Spleen (tissue), 11 donors: Measurements from ENCODE around the gene NFIB. TPM values are rescaled to one million over a fixed set of nuclear protein-coding genes. Genes with fewer than 3 reads are reported as not detected.
A peak's percentile ranks its signal among the peaks of the same experiment; 100 is the strongest.

ENCODE experiments used
- DNase-seq: peaks from one replicate; pipeline ENCODE4 v3.0.0-alpha.2; 2020
- H3K27ac ChIP-seq, 8 donors: fragments of 200-600 bp; sonication (generic) in 7 of 8; 1 replicate in 4 of 8; 2 replicates in 4 of 8; pipeline versions ENCODE4 v1.5.0 to v1.8.0; 2016 to 2021; ENCODE audit warnings: inconsistent platforms in 4 of 8, mild to moderate bottlenecking in 4 of 8, moderate library complexity in 1 of 8
- H3K27me3 ChIP-seq, 7 donors: fragments of 200-600 bp; sonication (generic) in 6 of 7; replicated peaks in 1 of 7; 1 replicate in 4 of 7; 2 replicates in 3 of 7; pipeline versions ENCODE4 v1.5.0 to v1.8.0; 2016 to 2021; ENCODE audit warnings: inconsistent platforms in 3 of 7, mild to moderate bottlenecking in 1 of 7
- H3K36me3 ChIP-seq, 6 donors: fragments of 200-600 bp; sonication (generic) in 5 of 6; 1 replicate in 4 of 6; 2 replicates in 2 of 6; pipeline versions ENCODE4 v1.5.0 to v1.8.0; 2016 to 2021; ENCODE audit warnings: inconsistent platforms in 2 of 6
- H3K4me1 ChIP-seq, 6 donors: fragments of 200-600 bp; sonication (generic) in 5 of 6; 1 replicate in 3 of 6; 2 replicates in 3 of 6; pipeline versions ENCODE4 v1.5.0 to v1.8.0; 2016 to 2021; ENCODE audit warnings: inconsistent platforms in 3 of 6
- H3K4me3 ChIP-seq, 8 donors: fragments of 200-600 bp; sonication (generic) in 7 of 8; 1 replicate in 4 of 8; 2 replicates in 4 of 8; pipeline versions ENCODE4 v1.5.0 to v1.8.0; 2016 to 2021; ENCODE audit warnings: inconsistent platforms in 4 of 8, mild to moderate bottlenecking in 4 of 8, moderate library complexity in 2 of 8
- H3K9me3 ChIP-seq, 8 donors: fragments of 200-600 bp; sonication (generic) in 7 of 8; 1 replicate in 4 of 8; 2 replicates in 4 of 8; pipeline versions ENCODE4 v1.5.0 to v1.8.0; 2016 to 2021; ENCODE audit warnings: inconsistent platforms in 4 of 8
- CTCF ChIP-seq, 11 experiments: fragments of 200-600 bp in 7 of 11; fragments of 450-650 bp in 4 of 11; sonication (generic) in 4 of 11; IDR thresholded peaks in 8 of 11; conservative IDR thresholded peaks in 3 of 11; 1 replicate in 7 of 11; 2 replicates in 4 of 11; pipeline versions ENCODE4 v1.4.0 to v1.8.0; 2016 to 2021; ENCODE audit warnings: antibody characterized with exemption in 11 of 11, inconsistent platforms in 4 of 11, mild to moderate bottlenecking in 1 of 11
- POLR2A ChIP-seq, 3 donors: fragments of 450-650 bp; IDR thresholded peaks; one replicate each; pipeline ENCODE4 v1.5.1; 2017; ENCODE audit warnings: antibody characterized with exemption in 3 of 3, mild to moderate bottlenecking in 1 of 3
- POLR2AphosphoS5 ChIP-seq, 3 donors: sonication (generic); formaldehyde crosslinking; IDR thresholded peaks; one replicate each; pipeline ENCODE4 v1.5.1; 2017; ENCODE audit warnings: antibody characterized with exemption in 3 of 3
- WGBS, 5 donors: extraction: QIAGEN DNeasy Blood & Tissue Kit in 3 of 5; methylation state at CpG; one replicate each; pipeline versions ENCODE4 v1.1.5 to v1.1.7; 2013 to 2018; 5-methylcytosine and 5-hydroxymethylcytosine counted together
- intact Hi-C: fragments of 100-400 bp; cut with DNase I; formaldehyde crosslinking; loops from one replicate; pipeline ENCODE4 v1.15.0; 2023; ENCODE audit warnings: low total_unique reads
- polyA plus RNA-seq, 3 donors: library from polyadenylated mRNA; stranded (reverse); fragments of 200-250 nt; gene quantifications; one replicate each; pipeline ENCODE4 v1.2.1, GENCODE V29; 2013
- total RNA-seq, 7 donors: library from RNA; depleted of rRNA in 3 of 7; stranded (reverse); fragments of >200 nt in 3 of 7; fragmentation: NEBNext Ultra II Directional in 4 of 7; extraction: Animal tissue kit (Norgen Biotek cat#: 25700) in 4 of 7; gene quantifications; one replicate each; pipeline versions ENCODE4 v1.1.0 to v1.2.1, GENCODE V29; 2016 to 2021
- donor health status: healthy with polysubstance abuse.
- donor health status: DM: no; HTN: no; CAD: no; lungs with moderate emphysema.
- donor health status: DM: no; HTN: no; CAD: no.
- donor health status: Bipolar disorder and iron deficiency.
- donor health status: healthy.
- donor health status: DM: no; HTN: no; CAD: no.
- donor health status: DM: yes; HTN: yes; CAD: no.

NFIB gene
- total and polyA plus RNA-seq, 10 donors = 3.6 to 96.8 (median 48.4) TPM

GRCh38 chr9:14112226-14112625, 201.7 kb downstream of the NFIB start:
- intact Hi-C loops = no loop called here
- WGBS, 5 donors = 89 to 96% (median 93%) methylated on average over 6 of the region's 6 CpGs
- peaks cover 0 to 14% (median 3%) of the 10 kb centered on the region in 6 donors for H3K36me3 ChIP-seq
- DNase-seq = no peak
- no peaks in the 10 kb centered on the region for H3K27me3 ChIP-seq
- H3K9me3 ChIP-seq = no peaks in the 10 kb centered on the region
- no peaks in the 10 kb centered on the region for H3K4me1 ChIP-seq
- TF ChIP-seq POLR2AphosphoS5 (IDR thresholded peaks at IDR 0.05) (no peak), CTCF (IDR thresholded peaks at IDR 0.05 in 8 of 11, conservative IDR thresholded peaks at IDR 0.05 in 3 of 11) (no peak), POLR2A (IDR thresholded peaks at IDR 0.05) (no peak)
- H3K27ac ChIP-seq = no peak overlapping the region
- H3K4me3 ChIP-seq = no peak overlapping the region

- WGBS, 5 donors = 86 to 95% (median 95%) methylated on average over 1 of the region's 1 CpG
- Histone ChIP-seq H3K4me3 (no peak overlapping the region), H3K27me3 (no peaks in the 10 kb centered on the region), H3K4me1 (no peaks in the 10 kb centered on the region), H3K9me3 (no peaks in the 10 kb centered on the region), H3K27ac (no peak overlapping the region), H3K36me3 (peaks cover 0 to 13% (median 3%) of the 10 kb centered on the region in 6 donors)
- intact Hi-C loops = no loop called here
- no peak for TF ChIP-seq POLR2AphosphoS5 (IDR thresholded peaks at IDR 0.05)
- TF ChIP-seq CTCF (IDR thresholded peaks at IDR 0.05 in 8 of 11, conservative IDR thresholded peaks at IDR 0.05 in 3 of 11) = no peak
- no peak for DNase-seq
Measured at GRCh38 chr9:14111696-14112095, 202.2 kb downstream of the NFIB start.

GRCh38 chr9:14107977-14108376, 206.0 kb downstream of the NFIB start:
- intact Hi-C loops = no loop called here
- H3K4me3 ChIP-seq = no peak overlapping the region
- H3K27me3 ChIP-seq = no peaks in the 10 kb centered on the region
- no peaks in the 10 kb centered on the region for H3K9me3 ChIP-seq
- DNase-seq = no peak
- no peak for TF ChIP-seq CTCF (IDR thresholded peaks at IDR 0.05 in 8 of 11, conservative IDR thresholded peaks at IDR 0.05 in 3 of 11)
- no peak for TF ChIP-seq POLR2A (IDR thresholded peaks at IDR 0.05)
- TF ChIP-seq POLR2AphosphoS5 (IDR thresholded peaks at IDR 0.05) = peak in 1 of 3 donors; percentile 12
- H3K27ac ChIP-seq = peak overlapping the region; percentile 2 to 62 (median 45)
- H3K36me3 ChIP-seq = no peaks in the 10 kb centered on the region
- WGBS, 5 donors = 38 to 58% (median 38%) methylated on average over 3 of the region's 3 CpGs
- H3K4me1 ChIP-seq = no peaks in the 10 kb centered on the region

GRCh38 chr9:14107495-14107894, 206.4 kb downstream of the NFIB start:
- TF ChIP-seq POLR2AphosphoS5 (IDR thresholded peaks at IDR 0.05) (no peak), POLR2A (IDR thresholded peaks at IDR 0.05) (no peak), CTCF (IDR thresholded peaks at IDR 0.05 in 8 of 11, conservative IDR thresholded peaks at IDR 0.05 in 3 of 11) (no peak)
- H3K36me3 ChIP-seq = no peaks in the 10 kb centered on the region
- intact Hi-C loops = no loop called here
- no peak for DNase-seq
- no peaks in the 10 kb centered on the region for H3K27me3 ChIP-seq
- H3K9me3 ChIP-seq = no peaks in the 10 kb centered on the region
- H3K4me3 ChIP-seq = no peak overlapping the region
- H3K4me1 ChIP-seq = no peaks in the 10 kb centered on the region
- H3K27ac ChIP-seq = peak overlapping the region; percentile 2 to 62 (median 45)
